Dermis lymphatic vessel endothelial cell (primary cell): ENCODE measurements around the gene GRIA3. TPM values are rescaled to one million over a fixed set of nuclear protein-coding genes. Genes with fewer than 3 reads are reported as not detected.

ENCODE experiments used
- total RNA-seq: library from RNA; depleted of rRNA; stranded (reverse); fragments of >200 nt; gene quantifications from 2 replicates; pipeline ENCODE4 v1.2.1, GENCODE V29; 2014

Gene GRIA3
- not detected in 2 replicates for total RNA-seq

DNA sequence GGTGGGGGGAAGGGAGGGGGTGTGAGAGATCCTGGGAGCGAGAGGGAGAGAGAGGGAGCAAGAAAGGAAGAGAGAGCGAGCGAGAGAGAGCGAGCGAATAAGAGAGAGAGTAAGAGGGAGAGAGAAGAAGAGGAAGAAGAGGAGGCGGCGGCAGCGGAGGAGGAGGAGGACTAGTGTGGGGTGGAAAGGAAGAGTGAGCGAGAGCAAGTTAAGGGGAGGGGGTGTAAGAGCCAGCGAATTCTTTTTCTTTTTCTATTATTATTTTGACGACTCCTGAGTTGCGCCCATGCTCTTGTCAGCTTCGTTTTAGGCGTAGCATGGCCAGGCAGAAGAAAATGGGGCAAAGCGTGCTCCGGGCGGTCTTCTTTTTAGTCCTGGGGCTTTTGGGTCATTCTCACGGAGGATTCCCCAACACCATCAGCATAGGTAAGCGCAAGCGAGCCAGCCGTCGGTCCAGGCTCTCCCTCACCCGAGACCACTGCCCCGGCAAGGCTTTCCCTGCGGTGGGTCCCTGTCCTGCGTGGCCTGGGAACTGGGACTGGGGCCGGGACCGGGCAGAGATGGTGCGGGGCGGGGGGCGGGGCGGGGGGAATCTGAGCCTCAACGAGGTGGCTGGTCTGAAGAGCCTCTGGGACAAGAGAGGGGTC is at the start of gene GRIA3:
TSS of gene GRIA3 (plus strand) at position 60 of the 647 bp plus-strand sequence. CDS start at position 318, 258 bp downstream.

